Stomach (tissue), 4 donors: Measurements from ENCODE around the gene SEMA5A.

Source experiments
- EP300 ChIP-seq: sonication (generic); formaldehyde crosslinking; IDR thresholded peaks from one replicate; pipeline ENCODE4 v1.6.1; 2017; ENCODE audit warnings: antibody characterized with exemption
- POLR2AphosphoS5 ChIP-seq, 3 donors: sonication (generic); formaldehyde crosslinking; IDR thresholded peaks; one replicate each; pipeline ENCODE4 v1.6.1; 2016; ENCODE audit warnings: antibody characterized with exemption in 3 of 3
- TF ChIP-seq, protein P1 (sequence below), 7 experiments: fragments of 450-650 bp in 4 of 7; fragments of 200-600 bp in 3 of 7; sonication (generic) in 3 of 7; IDR thresholded peaks; one replicate each; pipeline ENCODE4 v1.5.1; 2016 to 2019; ENCODE audit warnings: antibody characterized with exemption in 7 of 7, control low read depth in 2 of 7, mild to moderate bottlenecking in 1 of 7

DNA sequence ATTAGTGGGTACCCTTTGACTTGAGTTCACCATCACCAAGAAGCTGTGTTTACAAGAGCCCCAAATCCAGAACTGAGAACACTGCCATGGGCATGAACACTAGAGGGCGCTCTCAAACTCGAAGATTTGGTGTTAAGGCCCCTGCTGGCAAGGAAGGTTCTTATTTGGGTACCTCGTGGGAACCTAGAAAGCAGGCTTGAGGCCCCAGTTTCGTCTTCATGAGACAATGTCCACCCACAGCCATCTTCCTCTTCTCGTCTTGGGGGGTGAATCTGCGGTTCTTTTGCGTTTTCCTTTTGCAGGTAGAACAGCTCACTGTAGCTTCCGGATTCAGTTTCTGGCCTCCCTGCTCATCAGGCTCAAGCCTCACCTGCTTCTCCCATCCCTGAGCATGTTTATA, 184.0 kb downstream of the SEMA5A start:
- TF ChIP-seq EP300 (no peak), POLR2AphosphoS5 (IDR thresholded peaks at IDR 0.05) (no peak)
- TF ChIP-seq, protein P1, sequence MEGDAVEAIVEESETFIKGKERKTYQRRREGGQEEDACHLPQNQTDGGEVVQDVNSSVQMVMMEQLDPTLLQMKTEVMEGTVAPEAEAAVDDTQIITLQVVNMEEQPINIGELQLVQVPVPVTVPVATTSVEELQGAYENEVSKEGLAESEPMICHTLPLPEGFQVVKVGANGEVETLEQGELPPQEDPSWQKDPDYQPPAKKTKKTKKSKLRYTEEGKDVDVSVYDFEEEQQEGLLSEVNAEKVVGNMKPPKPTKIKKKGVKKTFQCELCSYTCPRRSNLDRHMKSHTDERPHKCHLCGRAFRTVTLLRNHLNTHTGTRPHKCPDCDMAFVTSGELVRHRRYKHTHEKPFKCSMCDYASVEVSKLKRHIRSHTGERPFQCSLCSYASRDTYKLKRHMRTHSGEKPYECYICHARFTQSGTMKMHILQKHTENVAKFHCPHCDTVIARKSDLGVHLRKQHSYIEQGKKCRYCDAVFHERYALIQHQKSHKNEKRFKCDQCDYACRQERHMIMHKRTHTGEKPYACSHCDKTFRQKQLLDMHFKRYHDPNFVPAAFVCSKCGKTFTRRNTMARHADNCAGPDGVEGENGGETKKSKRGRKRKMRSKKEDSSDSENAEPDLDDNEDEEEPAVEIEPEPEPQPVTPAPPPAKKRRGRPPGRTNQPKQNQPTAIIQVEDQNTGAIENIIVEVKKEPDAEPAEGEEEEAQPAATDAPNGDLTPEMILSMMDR (IDR thresholded peaks at IDR 0.05): peak in 5 of 7 experiments; percentile 11 to 44 (median 31)
